Measurements from ENCODE around the gene RABGAP1L. TPM values are rescaled to one million over a fixed set of nuclear protein-coding genes. Genes with fewer than 3 reads are reported as not detected.

Gene RABGAP1L
- total RNA-seq, 1 experiment from 2014 or later, result 14.0 TPM

DNA sequence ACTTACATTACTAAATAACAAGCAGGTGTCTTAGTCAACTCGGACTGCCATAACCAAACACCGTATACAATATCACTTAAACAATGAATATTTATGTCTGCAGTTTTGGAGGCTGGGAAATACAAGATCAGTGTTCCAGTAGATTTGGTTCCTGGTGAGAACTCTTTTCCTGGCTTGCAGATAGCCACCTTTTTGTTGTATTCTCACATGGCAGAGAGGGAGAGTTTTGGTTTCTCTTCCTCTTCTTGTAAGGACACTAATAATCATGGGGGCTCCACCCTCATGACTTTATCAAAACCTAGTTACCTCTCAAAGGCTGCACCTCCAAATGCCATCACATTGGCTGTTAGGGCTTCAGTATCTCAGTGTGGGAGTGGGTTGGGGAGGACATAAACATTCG is 757.5 kb downstream of the RABGAP1L start:
- no peak for DNase-seq (ENCODE audit: low read depth)

DNA sequence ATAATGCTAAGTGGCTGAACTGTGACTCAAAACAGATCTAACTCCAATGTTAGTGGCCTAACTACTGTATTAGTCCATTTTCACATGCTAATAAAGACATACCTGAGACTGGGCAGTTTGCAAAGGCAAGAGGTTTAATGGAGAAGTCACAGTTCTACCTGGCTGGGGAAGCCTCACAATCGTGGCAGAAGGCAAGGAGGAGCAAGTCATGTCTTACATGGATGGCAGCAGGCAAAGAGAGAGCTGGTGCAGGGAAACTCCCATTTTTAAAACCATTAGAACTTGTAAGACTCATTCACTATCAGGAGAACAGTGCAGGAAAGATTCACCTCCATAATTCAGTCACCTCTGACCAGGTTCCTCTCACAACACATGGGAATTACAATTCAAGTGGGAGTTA is 760.8 kb downstream of the RABGAP1L start:
- DNase-seq (ENCODE audit: low read depth), result no peak

DNA sequence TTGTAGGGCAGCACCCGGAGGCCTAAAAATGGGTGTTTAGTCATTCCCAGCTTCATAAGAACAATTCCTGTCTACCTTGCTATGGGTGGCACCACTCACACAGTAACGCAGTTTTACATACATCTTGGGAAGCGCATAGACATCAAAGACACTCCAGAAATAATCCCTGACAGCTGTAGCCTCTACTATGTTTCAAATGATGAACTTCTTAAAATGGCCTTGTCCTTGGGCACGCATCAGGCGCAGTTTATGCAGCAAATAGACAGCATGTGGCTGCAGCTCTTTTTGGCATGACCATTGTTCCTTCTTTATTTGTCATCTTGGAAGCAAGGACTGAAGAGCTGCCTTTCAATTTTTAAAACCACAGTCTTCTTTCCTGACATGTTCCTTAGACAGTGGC is 762.8 kb downstream of the RABGAP1L start:
- no peak for DNase-seq (ENCODE audit: low read depth)

DNA sequence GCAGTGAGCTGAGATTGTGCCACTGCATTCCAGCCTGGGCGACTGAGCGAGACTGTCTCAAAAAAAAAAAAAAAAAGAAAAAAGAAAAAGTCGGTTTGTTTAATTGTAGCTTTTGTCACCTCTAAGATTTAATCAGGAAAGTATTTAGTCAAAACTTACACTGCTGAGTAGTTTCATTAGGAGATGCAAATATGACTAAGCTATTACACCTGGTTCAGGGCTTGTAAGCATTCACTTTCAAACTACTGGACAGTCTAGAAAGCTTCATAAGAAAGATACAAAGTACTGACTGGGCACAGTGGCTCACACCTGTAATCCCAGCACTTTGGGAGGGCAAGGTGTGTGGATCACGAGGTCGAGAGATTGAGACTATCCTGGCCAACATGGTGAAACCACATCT is 764.5 kb downstream of the RABGAP1L start:
- no peak for DNase-seq (ENCODE audit: low read depth)

DNA sequence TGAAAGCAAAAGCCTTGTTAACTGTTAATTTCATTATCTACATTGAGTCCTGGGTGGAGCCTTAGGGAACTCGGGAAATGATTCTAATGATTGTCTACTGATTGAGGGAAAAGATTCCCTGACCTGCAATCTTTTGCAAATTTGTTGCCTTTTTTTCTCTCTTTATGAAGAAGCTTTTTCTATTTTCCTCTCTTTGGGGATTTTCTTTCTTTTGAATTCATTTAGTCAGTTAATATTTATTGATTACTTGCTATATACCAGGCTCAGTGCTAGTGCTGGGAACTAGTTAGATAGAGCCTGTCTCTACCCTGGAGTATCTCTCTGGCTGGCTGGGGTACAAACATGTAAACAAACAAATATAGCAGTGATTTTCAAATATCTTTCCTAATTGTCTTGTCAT is 769.2 kb downstream of the RABGAP1L start:
- no peak for DNase-seq (ENCODE audit: low read depth)

DNA sequence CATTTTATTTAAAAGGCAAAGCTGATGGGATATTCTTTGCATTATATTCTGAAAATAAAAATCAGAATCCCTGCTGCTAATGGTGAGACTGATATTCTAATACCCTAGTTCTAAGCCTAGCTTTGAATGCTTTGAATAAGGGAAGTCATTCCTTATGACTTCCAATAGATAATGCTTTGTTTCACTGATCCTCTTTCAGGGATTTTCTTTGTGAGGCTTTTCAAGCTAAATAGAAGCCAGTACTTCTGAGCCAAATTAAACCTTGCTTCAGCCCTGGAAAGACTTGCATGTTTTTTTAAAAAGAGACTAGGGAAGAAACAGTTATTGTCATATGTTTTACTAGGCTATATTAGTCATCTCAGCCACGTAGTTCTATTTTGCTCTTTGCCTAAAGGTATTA is 771.9 kb downstream of the RABGAP1L start:
- no peak for DNase-seq (ENCODE audit: low read depth)

DNA sequence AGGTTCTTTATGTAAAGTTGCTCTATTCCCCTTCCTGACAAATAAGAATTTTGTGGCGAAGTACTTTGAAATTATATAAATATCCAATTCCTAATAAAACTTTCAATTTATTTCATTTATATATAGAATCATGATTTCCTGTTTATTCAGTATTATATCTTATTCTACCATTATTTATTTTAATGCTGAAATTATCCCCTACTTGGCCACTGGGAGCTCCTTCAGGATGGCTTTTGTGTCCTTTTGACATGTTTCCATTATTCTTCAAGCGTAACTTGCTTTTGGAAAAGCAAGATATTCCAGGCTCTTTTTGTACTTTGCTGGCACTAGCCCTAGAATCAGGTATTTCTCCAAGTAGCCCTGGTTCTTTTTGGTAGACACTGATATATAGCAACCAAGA is 773.3 kb downstream of the RABGAP1L start:
- no peak for DNase-seq (ENCODE audit: low read depth)

DNA sequence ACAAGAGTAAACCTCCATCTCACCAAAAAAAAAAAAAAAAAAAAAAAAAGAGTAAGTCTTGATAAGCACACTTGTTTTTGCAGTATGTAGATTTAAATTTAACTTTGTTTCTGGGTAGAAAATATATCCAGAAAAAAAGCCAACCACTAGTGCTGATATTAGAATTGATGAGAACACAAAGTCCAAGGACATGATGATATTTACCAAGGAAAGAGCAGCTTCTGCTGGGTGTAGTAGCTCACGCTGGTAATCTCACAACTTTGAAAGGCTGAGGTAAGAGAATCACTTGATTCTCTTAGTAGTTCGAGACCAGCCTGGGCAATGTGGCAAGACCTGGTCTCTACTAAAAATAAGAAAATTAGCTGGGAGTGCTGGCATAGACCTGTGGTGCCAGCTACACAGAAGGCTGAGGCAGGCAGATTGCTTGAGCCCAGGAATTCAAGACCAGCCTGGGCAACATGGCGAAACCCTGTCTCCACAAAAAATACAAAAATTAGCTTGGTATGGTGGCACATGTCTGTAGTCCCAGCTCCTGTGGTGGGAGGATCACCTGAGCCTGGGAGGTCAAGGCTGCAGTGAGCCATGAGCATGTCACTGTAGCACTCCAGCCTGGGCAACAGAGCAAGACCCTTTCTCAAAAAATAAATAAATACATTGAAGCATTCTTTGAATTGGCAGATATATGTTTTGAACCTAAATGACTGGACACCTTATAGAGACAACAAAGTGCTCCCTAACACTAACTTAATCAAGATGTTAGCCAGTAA is 776.8 kb downstream of the RABGAP1L start:
- DNase-seq (ENCODE audit: low read depth), result no peak

DNA sequence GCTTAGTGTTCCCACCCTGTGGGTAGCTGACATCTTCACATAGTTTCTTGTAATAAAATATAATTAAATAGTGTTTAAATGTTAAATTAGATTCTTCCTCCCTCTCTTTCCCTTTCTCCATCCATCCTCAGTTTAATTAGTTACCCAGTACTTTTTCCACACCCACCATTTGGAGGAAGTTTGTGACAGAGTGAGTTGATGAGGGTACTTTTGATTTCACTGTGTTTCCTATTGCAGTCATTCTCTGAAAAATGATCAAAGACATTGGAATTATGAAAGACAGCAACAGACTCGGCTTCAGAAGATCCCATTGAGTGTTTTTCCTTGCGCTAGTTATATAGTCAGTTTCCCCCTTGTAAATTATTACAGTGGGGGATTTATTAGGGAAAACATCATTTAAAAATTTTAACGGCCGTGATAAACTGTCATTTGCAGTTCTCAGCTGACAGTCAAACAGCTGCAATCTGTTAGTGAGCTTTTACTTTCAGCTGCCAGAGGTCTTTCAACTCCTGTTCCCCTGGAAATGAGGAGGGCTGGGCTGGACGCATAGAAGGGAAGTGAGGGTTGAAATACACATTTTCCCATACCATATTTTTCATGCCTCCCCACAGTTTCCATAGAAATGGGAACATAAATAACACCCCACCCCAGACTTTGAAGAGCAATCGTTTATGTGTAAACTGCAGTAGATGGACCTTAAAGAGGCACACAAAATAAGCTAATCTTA is 779.1 kb downstream of the RABGAP1L start:
- DNase-seq (ENCODE audit: low read depth), result peak; percentile 53

DNA sequence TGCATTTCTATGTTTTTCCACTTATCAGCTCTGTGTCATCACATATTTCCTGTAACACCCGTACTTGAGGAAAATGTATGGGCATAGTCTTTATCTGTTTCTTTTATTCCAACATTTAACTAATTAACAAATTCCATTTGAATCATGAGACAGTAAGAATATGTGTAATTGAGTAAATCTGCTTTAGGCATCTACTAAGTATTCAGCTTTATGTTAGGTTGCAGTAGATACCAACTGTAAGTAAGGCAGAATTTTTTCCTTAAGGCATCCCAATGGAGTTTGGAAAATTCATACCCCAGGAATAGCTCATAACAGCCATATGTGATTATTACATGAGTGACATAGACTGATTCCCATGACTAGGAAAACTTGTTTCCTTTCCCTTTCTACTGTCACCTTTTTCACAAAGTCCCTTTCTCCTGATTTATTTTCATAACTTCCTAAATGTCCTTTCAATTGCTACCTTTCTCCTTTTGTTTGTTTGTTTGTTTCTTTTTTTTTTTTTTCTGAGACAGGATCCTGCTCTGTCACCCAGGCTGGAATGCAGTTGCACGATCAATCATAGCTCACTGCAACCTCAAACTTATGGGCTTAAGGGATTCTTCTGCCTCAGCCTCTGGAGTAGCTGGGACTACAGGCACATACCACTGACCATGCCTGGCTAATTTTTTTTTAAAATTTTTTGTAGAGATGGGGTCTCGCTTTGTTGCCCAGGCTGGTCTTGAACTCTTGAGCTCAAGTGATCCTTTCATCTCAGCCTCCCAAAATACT is 780.6 kb downstream of the RABGAP1L start:
- no peak for DNase-seq (ENCODE audit: low read depth)

DNA sequence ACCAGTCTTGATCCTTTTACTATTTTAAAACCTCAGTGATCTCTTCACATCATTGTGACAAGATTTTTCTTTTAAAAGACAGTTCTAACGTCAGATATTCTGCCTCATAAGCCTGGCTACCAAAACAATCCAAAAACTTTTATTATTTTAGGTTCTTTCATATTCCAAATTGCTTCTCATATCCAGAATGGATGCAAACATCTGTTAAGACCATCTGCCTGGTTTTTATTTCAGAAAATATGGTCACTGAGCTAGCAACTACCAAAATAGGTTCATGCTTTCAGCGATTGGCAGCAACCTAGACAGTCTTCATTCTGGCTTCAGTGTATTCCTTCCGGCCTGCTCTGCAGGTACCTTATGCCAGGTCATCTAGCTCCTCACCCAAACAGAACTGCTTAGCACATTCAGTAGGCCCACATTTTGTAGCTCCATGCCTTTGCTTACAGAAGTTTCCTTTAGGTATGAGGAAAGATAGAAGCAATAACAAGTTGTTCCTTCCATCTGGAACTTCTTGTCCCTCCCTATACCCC is 781.4 kb downstream of the RABGAP1L start:
- no peak for DNase-seq (ENCODE audit: low read depth)

DNA sequence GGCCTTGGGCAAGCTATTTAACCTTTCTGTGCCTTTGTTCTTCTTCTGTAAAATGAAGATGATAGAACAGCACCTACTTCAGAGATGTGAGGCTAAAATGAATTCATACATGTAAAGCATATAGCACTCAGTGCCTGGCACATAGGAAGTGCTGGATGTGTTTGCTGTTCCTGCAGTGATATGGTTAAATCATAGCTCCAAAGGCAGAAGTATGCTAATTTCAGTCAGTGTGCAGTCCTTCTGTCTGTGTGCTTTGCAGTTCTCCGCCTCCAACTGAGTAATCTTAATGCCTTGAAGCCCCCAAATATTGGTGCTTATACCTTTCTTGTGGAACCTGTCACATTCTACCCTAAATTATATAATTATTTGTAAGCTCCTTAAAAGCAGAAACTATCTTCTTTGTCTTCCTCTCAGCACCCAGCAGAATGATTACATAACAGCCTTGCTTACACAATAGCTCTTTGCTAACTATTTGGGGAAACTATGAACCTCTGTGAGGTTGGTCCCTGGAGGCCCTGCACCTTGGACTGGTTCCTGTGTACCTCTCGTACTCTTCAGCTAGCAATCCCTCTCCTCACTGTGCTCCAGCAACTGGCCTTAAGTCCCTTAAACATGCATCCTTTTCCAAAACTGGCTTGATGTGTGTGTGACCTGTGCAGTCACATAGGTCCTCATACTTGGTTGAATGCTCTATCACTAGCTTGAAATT is 783.4 kb downstream of the RABGAP1L start:
- no peak for DNase-seq (ENCODE audit: low read depth)

DNA sequence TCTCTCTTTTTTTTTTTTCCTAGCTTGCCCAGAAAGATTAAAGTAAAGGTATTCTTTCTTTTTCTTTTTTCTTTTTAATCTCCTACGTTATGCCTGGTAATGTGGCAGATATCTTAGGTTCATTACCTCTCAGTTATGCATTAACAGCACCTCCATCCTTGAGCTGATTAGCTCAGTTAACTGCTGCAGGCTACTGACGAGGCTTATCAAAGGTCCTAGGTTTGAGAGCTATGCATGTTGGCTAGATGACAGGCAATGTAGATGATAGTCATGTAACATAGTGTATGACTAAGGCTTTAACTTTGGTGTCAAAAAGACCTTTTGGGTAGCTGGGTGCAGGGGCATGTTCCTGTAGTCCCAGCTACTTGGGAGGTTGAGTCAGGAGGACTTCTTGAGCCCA is 786.7 kb downstream of the RABGAP1L start:
- DNase-seq (ENCODE audit: low read depth), result no peak

DNA sequence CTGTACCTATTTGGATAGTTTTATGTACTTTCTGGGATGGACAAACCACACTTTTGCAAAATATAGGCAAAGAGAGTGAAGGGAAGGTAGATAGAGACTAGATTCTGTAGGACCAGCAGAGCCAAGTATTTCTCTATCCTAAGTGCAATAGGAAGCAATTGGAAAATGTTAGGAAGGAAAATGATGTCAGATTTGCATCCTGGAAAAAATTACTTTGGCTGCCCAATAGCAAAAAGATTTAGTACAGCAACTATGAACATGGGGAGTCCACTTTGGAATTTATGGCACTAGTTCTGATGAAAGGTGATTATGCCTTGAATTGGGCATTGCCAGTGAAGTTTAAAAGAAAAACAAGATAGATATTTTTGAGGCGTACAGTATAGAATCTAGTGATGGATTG is 789.7 kb downstream of the RABGAP1L start:
- DNase-seq (ENCODE audit: low read depth), result no peak

DNA sequence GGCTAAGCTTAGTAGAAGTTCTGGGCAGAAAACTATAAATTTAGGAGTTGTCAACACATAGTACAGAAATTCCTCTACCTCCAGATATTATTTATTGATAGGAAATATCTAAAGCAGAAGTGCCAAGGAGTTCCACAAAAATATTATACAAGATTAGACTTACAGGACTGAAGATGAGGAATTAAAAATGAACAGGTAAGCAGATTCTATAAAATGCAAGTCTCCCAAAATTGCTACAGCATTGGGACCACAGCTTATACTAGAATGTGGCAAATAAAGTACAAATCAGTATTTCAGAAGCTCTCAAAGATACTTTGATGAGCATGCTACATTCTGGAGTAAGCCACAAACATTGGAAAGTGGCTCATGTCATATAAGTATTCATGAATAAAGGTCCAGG is 790.3 kb downstream of the RABGAP1L start:
- DNase-seq (ENCODE audit: low read depth), result no peak

DNA sequence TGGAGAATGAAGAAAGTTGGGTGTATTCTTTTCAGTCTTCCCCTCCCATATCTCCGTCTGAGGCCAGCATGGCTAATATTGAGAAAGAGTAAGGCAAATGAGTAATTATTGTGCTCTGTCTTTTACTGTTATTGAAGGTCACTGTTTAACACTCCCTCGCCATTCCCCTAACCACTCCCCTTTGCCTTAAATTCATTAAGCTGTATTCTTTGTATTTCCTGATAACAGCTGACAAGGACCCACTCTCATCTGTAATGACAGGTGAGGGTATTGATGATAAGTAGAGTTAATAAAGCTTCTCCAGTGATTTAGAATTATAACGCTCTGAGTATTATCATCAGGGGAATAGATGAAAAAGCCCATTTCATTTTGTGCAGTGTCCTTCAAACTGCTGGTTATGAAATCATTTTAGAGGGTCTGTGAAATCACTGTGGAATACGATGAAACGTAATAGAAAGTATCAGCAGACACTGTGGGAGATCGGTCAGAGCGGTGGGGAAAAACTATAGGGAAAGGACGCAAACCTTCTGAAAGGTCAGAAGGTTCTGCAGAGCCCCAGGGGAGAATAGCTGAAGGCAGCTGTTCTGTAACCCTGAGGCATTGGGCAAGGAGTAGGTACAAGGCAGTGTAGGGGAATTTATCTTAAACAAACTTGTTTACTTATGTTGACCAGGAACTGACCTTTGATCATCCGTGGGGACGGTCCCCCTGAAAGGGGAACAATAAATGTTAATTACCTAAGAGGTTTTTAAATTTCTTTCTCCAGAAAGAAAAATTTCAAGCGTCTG is 794.2 kb downstream of the RABGAP1L start:
- DNase-seq (ENCODE audit: low read depth), result no peak

DNA sequence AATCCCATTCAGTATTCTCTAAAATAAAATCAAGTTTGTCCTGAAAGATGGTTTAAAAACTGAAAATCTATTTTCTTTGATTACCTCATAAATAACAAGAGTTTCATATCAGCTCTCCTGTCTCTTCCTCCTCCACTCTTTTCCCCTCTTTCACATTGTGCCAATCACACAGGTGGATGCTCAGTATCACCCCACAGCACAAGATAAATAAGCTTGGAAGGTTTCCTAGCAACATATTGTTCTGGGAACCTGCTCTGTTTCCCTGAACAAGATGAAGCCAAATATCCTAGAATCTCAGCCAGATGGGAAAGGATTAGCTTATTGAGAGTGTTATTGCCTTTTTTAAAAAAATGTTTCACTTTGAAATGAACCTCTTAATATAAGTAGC is 794.7 kb downstream of the RABGAP1L start:
- DNase-seq (ENCODE audit: low read depth), result no peak

DNA sequence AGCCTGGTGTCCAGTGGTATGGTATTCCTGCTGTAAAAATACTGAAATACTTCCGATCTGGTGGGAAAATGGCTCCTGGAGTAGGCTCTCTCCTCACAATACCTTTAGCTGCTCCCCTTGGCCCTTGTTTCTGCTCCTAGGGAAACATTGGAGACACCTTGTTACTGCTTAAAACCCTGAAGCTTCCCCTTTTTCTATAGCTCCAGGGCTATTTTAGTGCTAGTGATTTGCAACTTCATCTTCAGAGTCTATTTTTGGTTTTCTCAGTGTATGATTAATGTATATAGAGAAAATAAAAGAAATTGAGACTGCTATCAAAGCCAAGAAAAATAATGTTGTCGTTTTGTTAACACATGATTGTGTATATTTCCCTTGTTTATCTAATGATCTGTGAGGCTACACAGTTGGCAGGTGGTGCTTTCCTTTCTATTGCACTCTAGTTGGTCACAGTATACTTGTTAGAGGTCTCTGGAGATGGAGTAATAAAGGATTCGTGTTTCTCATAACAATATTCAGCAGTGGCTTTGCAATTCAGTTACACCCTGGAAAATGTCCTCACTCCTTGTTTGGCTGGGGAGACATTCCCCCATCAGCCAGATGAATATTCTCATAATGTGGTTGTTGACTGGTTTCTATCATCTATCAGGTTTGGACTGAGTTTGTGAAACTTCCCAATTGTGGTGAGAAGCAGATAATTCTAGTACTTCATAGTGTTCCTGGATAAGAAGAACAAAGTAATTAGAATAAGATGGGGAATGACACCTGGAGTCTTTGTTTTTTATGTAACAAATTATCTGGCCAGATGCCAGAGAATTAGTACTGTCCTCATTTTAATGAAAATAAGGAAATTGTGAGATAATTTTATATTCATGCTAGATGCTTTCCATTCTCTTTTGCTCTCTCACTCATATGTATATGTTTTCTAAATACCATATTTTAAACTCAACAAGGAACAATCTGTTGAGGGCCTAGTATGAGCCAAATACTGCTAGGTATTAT is 795.6 kb downstream of the RABGAP1L start:
- no peak for DNase-seq (ENCODE audit: low read depth)

DNA sequence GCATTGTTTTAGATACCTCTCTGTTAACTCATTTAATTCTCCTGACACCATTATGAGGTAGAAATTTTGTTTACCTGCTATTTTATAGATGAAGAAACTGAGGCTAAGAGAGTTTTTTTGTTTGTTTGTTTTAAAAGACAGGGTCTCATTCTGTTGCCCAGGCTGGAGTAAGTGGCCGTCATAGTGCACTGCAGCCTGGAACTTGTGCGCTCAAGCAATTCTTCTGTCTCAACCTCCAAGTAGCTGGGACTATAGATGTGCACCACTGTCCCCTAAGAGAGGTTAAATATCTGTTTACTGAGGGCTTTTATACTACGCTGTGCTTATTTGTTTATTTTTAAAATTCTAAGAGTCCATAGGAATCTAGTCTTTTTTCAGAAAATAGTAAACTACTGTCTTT is 796.8 kb downstream of the RABGAP1L start:
- no peak for DNase-seq (ENCODE audit: low read depth)

DNA sequence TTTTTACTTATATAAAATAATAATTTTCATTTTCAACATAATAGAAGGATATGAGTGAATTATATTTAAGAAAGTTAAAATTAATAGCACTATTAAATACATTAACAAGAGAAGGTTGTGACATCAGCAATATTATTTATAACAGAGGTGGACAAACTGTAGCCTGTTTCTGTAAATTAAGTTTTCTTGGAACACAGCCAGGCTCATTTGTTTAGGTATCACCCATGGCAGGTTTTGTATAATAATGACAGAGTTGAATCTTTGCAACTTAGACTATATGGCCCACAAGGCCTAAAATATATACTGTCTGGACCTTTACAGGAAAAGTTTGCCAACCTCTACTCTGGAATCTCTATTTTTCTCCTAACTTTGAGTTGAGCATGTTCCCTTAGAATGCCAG is 797.7 kb downstream of the RABGAP1L start:
- DNase-seq (ENCODE audit: low read depth), result no peak

Data from LHCN-M2 (cell line).